Right cardiac atrium (tissue), 5 donors: ENCODE measurements around the gene POLR2C. TPM values are rescaled to one million over a fixed set of nuclear protein-coding genes. Genes with fewer than 3 reads are reported as not detected.

Experiments used
- ATAC-seq, 2 donors: fragments of 200-7000 bp; cut with Tn5 transposase; one replicate each; pipeline versions ENCODE4 v1.8.0 to v1.9.1; 2020; ENCODE audit warnings: moderate library complexity in 2 of 2, mild to moderate bottlenecking in 1 of 2
- DNase-seq, 3 donors: peaks; one replicate each; pipeline ENCODE4 v3.0.0-alpha.2; 2020
- H3K27ac ChIP-seq: one replicate; pipeline ENCODE4 v1.5.1; 2013; ENCODE audit warnings: mild to moderate bottlenecking, low read length, control low read depth, moderate library complexity
- H3K27me3 ChIP-seq: one replicate; pipeline ENCODE4 v1.6.1; 2013; ENCODE audit not compliant: control insufficient read depth, insufficient read depth
- H3K4me1 ChIP-seq: one replicate; pipeline ENCODE4 v1.6.1; 2013; ENCODE audit warnings: low read length; ENCODE audit not compliant: control insufficient read depth, insufficient read depth
- H3K4me3 ChIP-seq: one replicate; pipeline ENCODE4 v1.5.1; 2013; ENCODE audit warnings: low read length, control low read depth
- H3K9me3 ChIP-seq: one replicate; pipeline ENCODE4 v1.6.1; 2013; ENCODE audit warnings: low read length; ENCODE audit not compliant: control insufficient read depth
- WGBS: extraction: QIAGEN DNeasy Blood & Tissue Kit; methylation state at CpG from one replicate; pipeline ENCODE4 v1.1.7; 2013; 5-methylcytosine and 5-hydroxymethylcytosine counted together
- intact Hi-C, 4 donors: fragments of 100-400 bp; cut with DNase I; formaldehyde crosslinking; loops; one replicate each; pipeline versions ENCODE4 v1.11.0 to v1.14.0; 2022 to 2023
- long read RNA-seq, 4 donors: library from polyadenylated mRNA; unstranded; transcript quantifications; one replicate each; pipeline ENCODE4 v2.0.0, GENCODE V29; 2020 to 2021
- polyA plus RNA-seq: library from polyadenylated mRNA; stranded (reverse); fragments of 200-250 nt; gene quantifications from one replicate; pipeline ENCODE4 v1.2.3, GENCODE V29; 2013
- total RNA-seq, 4 donors: library from RNA; stranded (reverse); fragmentation: NEBNext Ultra II Directional; extraction: Animal tissue kit (Norgen Biotek cat#: 25700); gene quantifications; one replicate each; pipeline ENCODE4 v1.2.1, GENCODE V29; 2021
- donor health status: healthy with polysubstance abuse.
- donor health status: DM: no; HTN: yes; CAD: no.
- donor health status: DM: no; HTN: no; CAD: no.
- donor health status: DM: no; HTN: yes; CAD: no; lungs with severe emphysema.
- donor health status: DM: yes; HTN: yes; CAD: no.

The POLR2C gene
- 10 to 100 TPM; 36.9 to 47.7 (median 42.0) TPM for total RNA-seq
- polyA plus RNA-seq: 36.8 TPM
- long read RNA-seq, donor 1, transcript POLR2C-201 (9 exons, 2,057 nt): major isoform, 88 of 100 reads
- long read RNA-seq, donor 1, partial matches to known transcripts: 3 of 100 reads
- long read RNA-seq, donor 1, other reads (novel, unspliced or antisense): 8 of 100 reads
- long read RNA-seq, donor 2, transcript POLR2C-201 (9 exons, 2,057 nt): major isoform, 20 of 20 reads
- long read RNA-seq, donor 2, partial matches to known transcripts: 0 of 20 reads
- long read RNA-seq, donor 2, other reads (novel, unspliced or antisense): 0 of 20 reads
- long read RNA-seq, donor 3, transcript POLR2C-201 (9 exons, 2,057 nt): major isoform, 81 of 81 reads
- long read RNA-seq, donor 3, partial matches to known transcripts: 0 of 81 reads
- long read RNA-seq, donor 3, other reads (novel, unspliced or antisense): 0 of 81 reads
- long read RNA-seq, donor 4, transcript POLR2C-201 (9 exons, 2,057 nt): major isoform, 23 of 23 reads
- long read RNA-seq, donor 4, partial matches to known transcripts: 0 of 23 reads
- long read RNA-seq, donor 4, other reads (novel, unspliced or antisense): 0 of 23 reads

GRCh38 chr16:57462209-57462977 is at the start of gene POLR2C:
TSS of gene POLR2C (plus strand) at chr16:57462679. CDS start at chr16:57462725, 46 bp downstream.
- WGBS: under 1% methylated on average over 47 of the region's 47 CpGs
- DNase-seq (peak; percentile 90 to 96 (median 96)), ATAC-seq (peak; percentile 90 to 91)
- H3K4me1 ChIP-seq: peaks cover 3% of the 10 kb centered on the region
- intact Hi-C loops: loop anchor here in 1 of 4 donors (10.0 kb wide), 1 partner anchor 52 kb away; no protein-coding TSS in a partner anchor
- no peaks in the 10 kb centered on the region for H3K9me3 ChIP-seq
- H3K27ac ChIP-seq: peak within 1 kb of the TSS; percentile 56
- H3K4me3 ChIP-seq: peak within 1 kb of the TSS; percentile 100
- H3K27me3 ChIP-seq: no peaks in the 10 kb centered on the region

- DNase-seq: no peak
- no peak for ATAC-seq
- Histone ChIP-seq H3K4me3 (no peak overlapping the region), H3K9me3 (no peaks in the 10 kb centered on the region), H3K4me1 (no peaks in the 10 kb centered on the region), H3K27me3 (no peaks in the 10 kb centered on the region), H3K27ac (no peak overlapping the region)
- intact Hi-C loops: loop anchor here (10.0 kb wide), 1 partner anchor 329 kb away; no protein-coding TSS in a partner anchor
- WGBS: 86% methylated on average over 5 of the region's 5 CpGs
Observed at GRCh38 chr16:57413301-57413730, 49.2 kb upstream of the POLR2C start.

- DNase-seq: no peak
- intact Hi-C loops: loop anchor here (10.0 kb wide), 1 partner anchor 329 kb away; no protein-coding TSS in a partner anchor
- 77% methylated on average over 7 of the region's 7 CpGs for WGBS
- H3K27ac ChIP-seq: no peak overlapping the region
- no peaks in the 10 kb centered on the region for H3K4me1 ChIP-seq
- no peaks in the 10 kb centered on the region for H3K9me3 ChIP-seq
- no peak for ATAC-seq
- no peaks in the 10 kb centered on the region for H3K27me3 ChIP-seq
- H3K4me3 ChIP-seq: no peak overlapping the region
Observed at GRCh38 chr16:57413733-57414132, 48.7 kb upstream of the POLR2C start.

GRCh38 chr16:57416084-57416483 is 46.4 kb upstream of the POLR2C start:
- intact Hi-C loops: loop anchor here (2.0 to 10.0 kb wide), 3 partner anchors 114 to 331 kb away; no protein-coding TSS in a partner anchor
- Histone ChIP-seq H3K9me3 (no peaks in the 10 kb centered on the region), H3K27me3 (no peaks in the 10 kb centered on the region), H3K4me1 (no peaks in the 10 kb centered on the region), H3K27ac (no peak overlapping the region), H3K4me3 (no peak overlapping the region)
- WGBS: 83% methylated on average over 16 of the region's 16 CpGs
- ATAC-seq: peak; percentile 2 to 16
- peak in 1 of 3 donors; percentile 47 for DNase-seq

GRCh38 chr16:57419506-57419905 is 43.0 kb upstream of the POLR2C start:
- intact Hi-C loops: loop anchor here (5.0 to 10.0 kb wide), 2 partner anchors 117 to 335 kb away; no protein-coding TSS in a partner anchor
- ATAC-seq: no peak
- H3K27ac ChIP-seq: no peak overlapping the region

GRCh38 chr16:57422026-57422944 is 40.2 kb upstream of the POLR2C start:
- H3K27me3 ChIP-seq: no peaks in the 10 kb centered on the region
- peaks cover 4% of the 10 kb centered on the region for H3K4me1 ChIP-seq
- 35% methylated on average over 10 of the region's 10 CpGs for WGBS
- intact Hi-C loops: loop anchor here in 1 of 4 donors (10.0 kb wide), 1 partner anchor 93 kb away; no protein-coding TSS in a partner anchor
- H3K4me3 ChIP-seq: no peak overlapping the region
- ATAC-seq (peak; percentile 60 to 76), DNase-seq (peak; percentile 64 to 74 (median 72))
- no peaks in the 10 kb centered on the region for H3K9me3 ChIP-seq
- no peak overlapping the region for H3K27ac ChIP-seq

More at GRCh38 chr16:57419506-57419905, 43.0 kb upstream of the POLR2C start:
- Histone ChIP-seq H3K4me3 (no peak overlapping the region), H3K4me1 (no peaks in the 10 kb centered on the region), H3K9me3 (no peaks in the 10 kb centered on the region), H3K27me3 (no peaks in the 10 kb centered on the region)
- no peak for DNase-seq
- WGBS: 73% methylated on average over 6 of the region's 6 CpGs

- ATAC-seq: no peak
- intact Hi-C loops: loop anchor here in 1 of 4 donors (10.0 kb wide), 1 partner anchor 92 kb away; no protein-coding TSS in a partner anchor
- Histone ChIP-seq H3K9me3 (no peaks in the 10 kb centered on the region), H3K27ac (no peak overlapping the region), H3K4me3 (no peak overlapping the region), H3K4me1 (peaks cover 4% of the 10 kb centered on the region), H3K27me3 (no peaks in the 10 kb centered on the region)
- DNase-seq: no peak
- 76% methylated on average over 2 of the region's 2 CpGs for WGBS
Observed at GRCh38 chr16:57423152-57423551, 39.3 kb upstream of the POLR2C start.

- DNase-seq: no peak
- H3K27me3 ChIP-seq: no peaks in the 10 kb centered on the region
- ATAC-seq: peak; percentile 22 to 38
- H3K9me3 ChIP-seq: no peaks in the 10 kb centered on the region
- 48% methylated on average over 3 of the region's 3 CpGs for WGBS
- H3K27ac ChIP-seq: peak overlapping the region; percentile 32
- intact Hi-C loops: loop anchor here in 1 of 4 donors (10.0 kb wide), 1 partner anchor 90 kb away; no protein-coding TSS in a partner anchor
- H3K4me1 ChIP-seq: peaks cover 4% of the 10 kb centered on the region
- H3K4me3 ChIP-seq: no peak overlapping the region
Observed at GRCh38 chr16:57424583-57424982, 37.9 kb upstream of the POLR2C start.

- H3K27me3 ChIP-seq: no peaks in the 10 kb centered on the region
- ATAC-seq (no peak), DNase-seq (no peak)
- WGBS: 88% methylated on average over 7 of the region's 7 CpGs
- intact Hi-C loops: loop anchor here in 1 of 4 donors (10.0 kb wide), 1 partner anchor 88 kb away; no protein-coding TSS in a partner anchor
- H3K27ac ChIP-seq: no peak overlapping the region
- H3K4me1 ChIP-seq: peaks cover 4% of the 10 kb centered on the region
- no peaks in the 10 kb centered on the region for H3K9me3 ChIP-seq
- H3K4me3 ChIP-seq: no peak overlapping the region
Observed at GRCh38 chr16:57426356-57426755, 36.1 kb upstream of the POLR2C start.
